Vagina (tissue), 2 donors: ENCODE data around the gene HLA-DOB. TPM values are rescaled to one million over a fixed set of nuclear protein-coding genes. Genes with fewer than 3 reads are reported as not detected.
"Not testable (repeated sequence)": the region's sequence is repeated elsewhere in the genome, so short reads cannot be mapped to it uniquely, and the experiment has no call there.

ENCODE experiments used
- DNase-seq, 2 donors: peaks; one replicate each; pipeline ENCODE4 v3.0.0-alpha.2; 2017; ENCODE audit errors: extremely low spot score in 2 of 2
- H3K27ac ChIP-seq: fragments of 200-600 bp; sonication (generic); one replicate; pipeline ENCODE4 v1.5.1; 2019
- H3K27me3 ChIP-seq: fragments of 200-600 bp; sonication (generic); one replicate; pipeline ENCODE4 v1.5.1; 2019
- H3K36me3 ChIP-seq, 2 donors: fragments of 200-600 bp; sonication (generic); one replicate each; pipeline ENCODE4 v1.5.1; 2017 to 2019
- H3K4me1 ChIP-seq: fragments of 200-600 bp; sonication (generic); one replicate; pipeline ENCODE4 v1.5.1; 2019
- H3K4me3 ChIP-seq, 2 donors: fragments of 200-600 bp; sonication (generic); 1 replicate in 1 of 2; 2 replicates in 1 of 2; pipeline ENCODE4 v1.5.1; 2016 to 2019
- H3K9me3 ChIP-seq: fragments of 200-600 bp; sonication (generic); one replicate; pipeline ENCODE4 v1.5.1; 2019
- CTCF ChIP-seq, 3 experiments: fragments of 450-650 bp in 2 of 3; fragments of 200-600 bp in 1 of 3; sonication (generic) in 1 of 3; IDR thresholded peaks; one replicate each; pipeline ENCODE4 v1.5.1; 2017 to 2019; ENCODE audit warnings: antibody characterized with exemption in 3 of 3, mild to moderate bottlenecking in 2 of 3, moderate library complexity in 2 of 3
- POLR2A ChIP-seq, 2 donors: fragments of 450-650 bp; IDR thresholded peaks; one replicate each; pipeline ENCODE4 v1.6.1; 2017; ENCODE audit warnings: antibody characterized with exemption in 2 of 2, mild to moderate bottlenecking in 2 of 2, moderate library complexity in 2 of 2
- POLR2AphosphoS5 ChIP-seq, 2 donors: sonication (generic); formaldehyde crosslinking; IDR thresholded peaks; one replicate each; pipeline ENCODE4 v1.9.0; 2017; ENCODE audit warnings: antibody characterized with exemption in 2 of 2, mild to moderate bottlenecking in 2 of 2, low read depth in 1 of 2; ENCODE audit not compliant: insufficient read depth in 1 of 2
- intact Hi-C: fragments of 100-400 bp; cut with DNase I; formaldehyde crosslinking; loops from one replicate; pipeline ENCODE4 v1.15.1; 2023
- total RNA-seq: library from RNA; depleted of rRNA; stranded (reverse); fragments of >200 nt; gene quantifications from one replicate; pipeline ENCODE4 v1.2.3, GENCODE V29; 2016

Gene HLA-DOB
- total RNA-seq, 1 donor from 2014 or later = 2.7 TPM

- Histone ChIP-seq H3K27ac (peak overlapping the region; percentile 39), H3K4me3 (no peak overlapping the region)
These were observed 806 bp downstream of the HLA-DOB start for GRCh38 chr6:32815996-32816395.

DNA sequence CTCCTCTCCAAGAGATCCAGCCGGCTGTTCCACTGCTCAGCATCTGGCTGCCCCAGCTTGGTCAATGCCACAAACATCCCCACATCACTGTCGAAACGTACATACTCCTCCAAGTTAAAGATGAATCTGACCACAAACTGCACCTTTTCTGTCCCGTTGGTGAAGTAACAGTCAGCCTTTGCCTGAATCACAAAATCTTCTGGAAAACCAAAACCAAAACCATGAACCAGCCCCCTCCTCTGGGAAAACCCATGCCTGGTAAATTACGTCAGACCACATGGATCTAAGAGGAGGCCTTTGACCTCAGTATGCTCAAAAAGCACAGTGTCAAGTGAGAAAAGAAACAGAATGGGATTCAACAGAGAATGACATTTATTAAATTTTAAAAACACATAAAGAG lies 1.7 kb downstream of the HLA-DOB start:
- Histone ChIP-seq H3K9me3 (no peaks in the 10 kb centered on the region), H3K27ac (no peak overlapping the region), H3K27me3 (no peaks in the 10 kb centered on the region), H3K4me1 (peaks cover 5% of the 10 kb centered on the region), H3K36me3 (no peaks in the 10 kb centered on the region), H3K4me3 (no peak overlapping the region)
- TF ChIP-seq POLR2AphosphoS5 (IDR thresholded peaks at IDR 0.05; ENCODE audit: insufficient read depth in 1 of 2, low read depth in 1 of 2) = no peak
- TF ChIP-seq POLR2A (IDR thresholded peaks at IDR 0.05) = no peak
- no peak for TF ChIP-seq CTCF (IDR thresholded peaks at IDR 0.05)
- DNase-seq = no peak
- intact Hi-C loops = no loop called here

More at GRCh38 chr6:32815996-32816395, 806 bp downstream of the HLA-DOB start:
- DNase-seq = no peak
- TF ChIP-seq CTCF (IDR thresholded peaks at IDR 0.05) (no peak), POLR2A (IDR thresholded peaks at IDR 0.05) (no peak), POLR2AphosphoS5 (IDR thresholded peaks at IDR 0.05; ENCODE audit: insufficient read depth in 1 of 2, low read depth in 1 of 2) (no peak)
- Histone ChIP-seq H3K4me1 (peaks cover 5% of the 10 kb centered on the region), H3K36me3 (no peaks in the 10 kb centered on the region), H3K27me3 (no peaks in the 10 kb centered on the region), H3K9me3 (no peaks in the 10 kb centered on the region)
- intact Hi-C loops = no loop called here

GRCh38 chr6:32814145-32814544 lies 2.7 kb downstream of the HLA-DOB start:
- Histone ChIP-seq H3K4me3 (no peak overlapping the region), H3K4me1 (peaks cover 5% of the 10 kb centered on the region), H3K9me3 (no peaks in the 10 kb centered on the region), H3K27me3 (no peaks in the 10 kb centered on the region), H3K27ac (no peak overlapping the region), H3K36me3 (no peaks in the 10 kb centered on the region)
- intact Hi-C loops = no loop called here
- TF ChIP-seq POLR2A (IDR thresholded peaks at IDR 0.05) = no peak
- peak in 1 of 2 donors; percentile 9 for TF ChIP-seq POLR2AphosphoS5 (IDR thresholded peaks at IDR 0.05; ENCODE audit: insufficient read depth in 1 of 2, low read depth in 1 of 2)
- DNase-seq = no peak

GRCh38 chr6:32809171-32809570 lies 7.6 kb downstream of the HLA-DOB start:
- no peaks in the 10 kb centered on the region for H3K4me1 ChIP-seq
- H3K27ac ChIP-seq = no peak overlapping the region
- H3K27me3 ChIP-seq = no peaks in the 10 kb centered on the region
- H3K9me3 ChIP-seq = no peaks in the 10 kb centered on the region
- H3K4me3 ChIP-seq = no peak overlapping the region
- intact Hi-C loops = no loop called here
- H3K36me3 ChIP-seq = no peaks in the 10 kb centered on the region
- TF ChIP-seq POLR2A (IDR thresholded peaks at IDR 0.05) (no peak), POLR2AphosphoS5 (IDR thresholded peaks at IDR 0.05; ENCODE audit: insufficient read depth in 1 of 2, low read depth in 1 of 2) (no peak), CTCF (IDR thresholded peaks at IDR 0.05) (no peak)
- DNase-seq = no peak

DNA sequence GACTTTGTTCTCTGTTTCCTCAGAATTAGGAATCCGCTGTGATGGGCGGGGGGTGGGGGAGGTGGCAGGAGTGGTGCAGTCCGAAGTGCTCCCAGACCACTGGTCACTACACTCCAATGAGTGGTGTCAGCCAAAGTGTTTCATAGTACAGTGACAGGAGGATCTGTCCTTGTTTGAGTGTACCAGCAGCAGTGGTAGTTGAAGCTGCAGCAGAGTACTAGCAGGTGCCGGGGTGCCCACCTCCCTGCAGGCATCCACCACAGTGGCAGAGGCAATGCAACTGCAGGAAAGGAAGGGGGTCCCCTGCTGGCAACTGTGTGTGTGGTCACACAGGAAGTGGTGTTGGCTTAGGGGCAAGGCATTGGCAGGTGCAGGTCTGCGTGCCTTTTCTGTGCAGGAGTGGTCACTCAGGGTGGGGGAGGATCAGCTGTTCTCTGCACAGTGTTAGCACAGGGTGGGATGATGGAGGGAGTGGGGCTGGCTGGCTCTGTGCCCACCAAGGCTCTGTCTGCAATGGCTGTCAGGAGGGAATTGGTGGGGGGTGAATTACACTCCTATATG lies 9.7 kb downstream of the HLA-DOB start:
- Histone ChIP-seq H3K27ac (no peak overlapping the region), H3K4me1 (no peaks in the 10 kb centered on the region), H3K36me3 (no peaks in the 10 kb centered on the region), H3K27me3 (no peaks in the 10 kb centered on the region), H3K4me3 (no peak overlapping the region), H3K9me3 (no peaks in the 10 kb centered on the region)
- no peak for DNase-seq
- intact Hi-C loops = no loop called here
- no peak for TF ChIP-seq POLR2AphosphoS5 (IDR thresholded peaks at IDR 0.05; ENCODE audit: insufficient read depth in 1 of 2, low read depth in 1 of 2)
- no peak for TF ChIP-seq CTCF (IDR thresholded peaks at IDR 0.05)
- TF ChIP-seq POLR2A (IDR thresholded peaks at IDR 0.05) = no peak

DNA sequence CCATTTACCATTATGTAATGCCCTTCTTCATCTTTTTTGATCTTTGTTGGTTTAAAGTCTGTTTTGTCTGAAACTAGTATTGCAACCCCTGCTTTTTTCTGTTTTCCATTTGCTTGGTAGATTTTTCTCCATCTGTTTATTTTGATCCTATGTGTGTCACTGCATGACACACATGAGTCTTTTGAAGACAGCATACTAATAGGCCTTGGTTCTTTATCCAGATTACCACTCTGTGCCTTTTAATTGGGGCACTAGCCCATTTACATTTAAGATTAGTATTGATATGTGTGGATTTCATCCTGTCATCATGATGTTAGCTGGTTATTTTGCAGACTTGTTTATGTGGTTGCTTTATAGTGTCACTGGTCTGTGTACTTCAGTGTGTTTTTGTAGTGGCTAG lies 11.4 kb downstream of the HLA-DOB start:
- intact Hi-C loops, H3K9me3 ChIP-seq, H3K27ac ChIP-seq, DNase-seq, H3K36me3 ChIP-seq, H3K27me3 ChIP-seq, H3K4me3 ChIP-seq, H3K4me1 ChIP-seq: not testable (repeated sequence)
